H9 (cell line): ENCODE data around the gene GCAT. TPM values are rescaled to one million over a fixed set of nuclear protein-coding genes. Genes with fewer than 3 reads are reported as not detected.

Experiments used
- DNase-seq: peaks from one replicate; pipeline ENCODE4 v3.0.0-alpha.2; 2017
- H2AFZ ChIP-seq: one replicate; pipeline ENCODE4 v1.6.1; 2013; ENCODE audit warnings: mild to moderate bottlenecking, low read length, control low read depth, moderate library complexity
- H2AK5ac ChIP-seq: 2 replicates; pipeline ENCODE4 v1.6.1; 2013; ENCODE audit warnings: low read length, control low read depth, mixed read lengths; ENCODE audit not compliant: insufficient read length
- H2BK120ac ChIP-seq: one replicate; pipeline ENCODE4 v1.6.1; 2013; ENCODE audit warnings: low read depth, mild to moderate bottlenecking, low read length, control low read depth, inconsistent platforms; ENCODE audit not compliant: poor library complexity, severe bottlenecking
- H2BK12ac ChIP-seq: 2 replicates; pipeline ENCODE4 v1.6.1; 2013; ENCODE audit warnings: low read length, control low read depth, mixed read lengths, low read depth; ENCODE audit not compliant: insufficient read length
- H2BK15ac ChIP-seq: 2 replicates; pipeline ENCODE4 v1.6.1; 2013; ENCODE audit warnings: low read depth, low read length, control low read depth
- H2BK20ac ChIP-seq: one replicate; pipeline ENCODE4 v1.6.1; 2013; ENCODE audit warnings: low read depth, mild to moderate bottlenecking, low read length, control low read depth, inconsistent platforms; ENCODE audit not compliant: poor library complexity, severe bottlenecking
- H2BK5ac ChIP-seq: 2 replicates; pipeline ENCODE4 v1.6.1; 2013; ENCODE audit warnings: low read length, control low read depth, mixed read lengths; ENCODE audit not compliant: insufficient read length
- H3K14ac ChIP-seq: 2 replicates; pipeline ENCODE4 v1.6.1; 2013; ENCODE audit warnings: low read length, control low read depth; ENCODE audit not compliant: insufficient read depth
- H3K18ac ChIP-seq: 2 replicates; pipeline ENCODE4 v1.6.1; 2013; ENCODE audit warnings: low read depth, mild to moderate bottlenecking, mixed read lengths, low read length, control low read depth; ENCODE audit not compliant: insufficient read length
- H3K23ac ChIP-seq: 2 replicates; pipeline ENCODE4 v1.6.1; 2013; ENCODE audit warnings: low read length, control low read depth, mixed read lengths, low read depth; ENCODE audit not compliant: insufficient read length
- H3K23me2 ChIP-seq: 2 replicates; pipeline ENCODE4 v1.6.1; 2013; ENCODE audit warnings: low read depth, mild to moderate bottlenecking, mixed read lengths, low read length, control low read depth; ENCODE audit not compliant: insufficient read length, poor library complexity, severe bottlenecking
- H3K27ac ChIP-seq: 2 replicates; pipeline ENCODE4 v1.5.1; 2013; ENCODE audit warnings: low read length, control low read depth, mixed read lengths, low read depth; ENCODE audit not compliant: insufficient read length
- H3K27me3 ChIP-seq: 2 replicates; pipeline ENCODE4 v1.6.1; 2013; ENCODE audit warnings: low read length, control low read depth, inconsistent platforms; ENCODE audit not compliant: insufficient read depth
- H3K4ac ChIP-seq: 2 replicates; pipeline ENCODE4 v1.6.1; 2013; ENCODE audit warnings: low read depth, mild to moderate bottlenecking, control low read depth, inconsistent platforms, low read length, moderate library complexity
- H3K4me1 ChIP-seq: 2 replicates; pipeline ENCODE4 v1.6.1; 2013; ENCODE audit warnings: low read length, control low read depth, inconsistent platforms; ENCODE audit not compliant: insufficient read depth
- H3K4me2 ChIP-seq: 2 replicates; pipeline ENCODE4 v1.6.1; 2013; ENCODE audit warnings: low read length, control low read depth, mixed read lengths; ENCODE audit not compliant: insufficient read length, insufficient read depth
- H3K56ac ChIP-seq: 2 replicates; pipeline ENCODE4 v1.6.1; 2013; ENCODE audit warnings: low read depth, mild to moderate bottlenecking, mixed read lengths, low read length, control low read depth; ENCODE audit not compliant: insufficient read length
- H3K79me1 ChIP-seq: 2 replicates; pipeline ENCODE4 v1.6.1; 2013; ENCODE audit warnings: low read depth, mild to moderate bottlenecking, moderate library complexity, low read length, control low read depth, inconsistent platforms; ENCODE audit not compliant: insufficient read depth, poor library complexity, severe bottlenecking
- H3K79me2 ChIP-seq: 2 replicates; pipeline ENCODE4 v1.6.1; 2013; ENCODE audit warnings: low read length, control low read depth, inconsistent platforms; ENCODE audit not compliant: insufficient read depth
- H3K9ac ChIP-seq: 2 replicates; pipeline ENCODE4 v1.6.1; 2013; ENCODE audit warnings: low read length, control low read depth, mixed read lengths; ENCODE audit not compliant: insufficient read length; ENCODE audit errors: extremely low read depth
- H3K9me3 ChIP-seq: one replicate; pipeline ENCODE4 v1.6.1; 2013; ENCODE audit warnings: low read depth, low read length, inconsistent platforms; ENCODE audit not compliant: control insufficient read depth
- H3T11ph ChIP-seq: one replicate; pipeline ENCODE4 v1.6.1; 2013; ENCODE audit warnings: mild to moderate bottlenecking, low read length, control low read depth, inconsistent platforms
- H4K20me1 ChIP-seq: one replicate; pipeline ENCODE4 v1.6.1; 2013; ENCODE audit not compliant: control insufficient read depth, insufficient read length, insufficient read depth
- H4K5ac ChIP-seq: 2 replicates; pipeline ENCODE4 v1.6.1; 2013; ENCODE audit warnings: low read depth, mild to moderate bottlenecking, mixed read lengths, low read length, control low read depth; ENCODE audit not compliant: insufficient read length
- H4K8ac ChIP-seq: replicated peaks from 2 replicates; pipeline ENCODE4 v1.6.1; 2013; ENCODE audit warnings: low read length, control low read depth, mixed read lengths, low read depth; ENCODE audit not compliant: insufficient read length
- H4K91ac ChIP-seq: 2 replicates; pipeline ENCODE4 v1.6.1; 2013; ENCODE audit warnings: low read depth, mild to moderate bottlenecking, moderate library complexity, mixed read lengths, low read length, control low read depth; ENCODE audit not compliant: insufficient read length
- H3K27ac Mint-ChIP-seq, 3 experiments: 2 replicates in 2 of 3; 3 replicates in 1 of 3; pipeline ENCODE4 v1.8.0; 2020 to 2021; ENCODE audit warnings: mixed read lengths in 3 of 3, mild to moderate bottlenecking in 1 of 3, moderate library complexity in 1 of 3
- H3K27me3 Mint-ChIP-seq: 2 replicates; pipeline ENCODE4 v1.8.0; 2021; ENCODE audit warnings: low read depth, mild to moderate bottlenecking, moderate library complexity, mixed read lengths
- H3K36me3 Mint-ChIP-seq, 3 experiments: 2 replicates in 2 of 3; 3 replicates in 1 of 3; pipeline ENCODE4 v1.8.0; 2020 to 2021; ENCODE audit warnings: low read depth in 3 of 3, mixed read lengths in 3 of 3; ENCODE audit not compliant: insufficient read depth in 1 of 3
- H3K4me1 Mint-ChIP-seq, 2 experiments: 2 replicates each; pipeline ENCODE4 v1.8.0; 2020; ENCODE audit warnings: mixed read lengths in 2 of 2
- H3K4me3 Mint-ChIP-seq, 2 experiments: 2 replicates in 1 of 2; 3 replicates in 1 of 2; pipeline ENCODE4 v1.8.0; 2020 to 2021; ENCODE audit warnings: mild to moderate bottlenecking in 2 of 2, mixed read lengths in 2 of 2, moderate library complexity in 1 of 2
- H3K9me3 Mint-ChIP-seq, 2 experiments: 2 replicates in 1 of 2; 3 replicates in 1 of 2; pipeline ENCODE4 v1.8.0; 2020; ENCODE audit warnings: mild to moderate bottlenecking in 2 of 2, mixed read lengths in 2 of 2, moderate library complexity in 1 of 2
- CTCF ChIP-seq: fragments of 200-600 bp; sonication (generic); conservative IDR thresholded peaks from 3 replicates; pipeline ENCODE4 v1.8.0; 2021; ENCODE audit warnings: antibody characterized with exemption, mild to moderate bottlenecking
- WGBS: extraction: QIAGEN DNeasy Blood & Tissue Kit; methylation state at CpG from one replicate; pipeline ENCODE4 v1.1.7; 2013; ENCODE audit warnings: missing lambda C conversion rate, low lambda C conversion rate, mixed read lengths; ENCODE audit not compliant: insufficient read length; ENCODE audit errors: extremely low coverage; 5-methylcytosine and 5-hydroxymethylcytosine counted together
- total RNA-seq: library from RNA; stranded (reverse); gene quantifications from 2 replicates; pipeline ENCODE4 v1.2.1, GENCODE V29; 2021

The GCAT gene
- total RNA-seq, 1 experiment from 2014 or later, result 26.9 TPM

DNA sequence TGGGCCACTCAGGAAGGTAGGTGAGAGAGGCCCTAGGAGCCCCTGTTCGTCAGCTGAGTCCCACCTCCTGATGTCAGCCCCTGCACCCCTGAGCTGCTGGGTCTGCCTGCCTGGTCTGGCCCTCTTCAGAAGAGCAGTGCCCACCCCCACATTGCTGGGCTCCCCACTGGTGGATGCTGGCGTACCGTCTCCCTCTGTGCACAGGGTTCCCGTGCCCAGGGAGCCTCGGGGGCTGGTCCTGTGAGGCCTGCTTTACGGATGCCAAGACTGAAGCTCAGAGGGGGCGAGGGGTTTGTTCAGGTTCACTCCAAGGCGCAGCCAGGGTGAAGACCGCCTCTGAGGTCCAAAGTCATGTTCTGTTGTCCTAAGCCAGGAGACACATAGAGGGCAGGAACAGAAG lies 44.7 kb upstream of the GCAT start:
- H3K23me2 ChIP-seq, result no peaks in the 10 kb centered on the region
- H4K8ac ChIP-seq, result no peak overlapping the region
- no peak overlapping the region for H4K5ac ChIP-seq
- H3T11ph ChIP-seq, result no peak overlapping the region
- H3K18ac ChIP-seq, result no peak overlapping the region
- Mint-ChIP-seq H3K4me1 (0 out of 4 replicates have a peak, but pooled peaks cover 0 to 3% of the 10 kb centered on the region in 2 experiments), H3K4me3 (no peak overlapping the region), H3K36me3 (peaks cover 9 to 60% (median 50%) of the 10 kb centered on the region in 3 experiments; a peak in 6 of 7 replicates), H3K9me3 (no peaks in the 10 kb centered on the region), H3K27me3 (peaks cover 3% of the 10 kb centered on the region), H3K27ac (no peak overlapping the region)
- no peak overlapping the region for H3K27ac ChIP-seq
- TF ChIP-seq CTCF, result no peak
- no peak overlapping the region for H3K23ac ChIP-seq
- WGBS, result no CpG with 5 or more reads among the region's 9 CpGs
- H3K9ac ChIP-seq, result no peak overlapping the region
- no peaks in the 10 kb centered on the region for H4K20me1 ChIP-seq
- H4K91ac ChIP-seq, result no peak overlapping the region
- DNase-seq, result no peak
- no peak overlapping the region for H2BK15ac ChIP-seq
- H3K79me2 ChIP-seq, result no peaks in the 10 kb centered on the region
- H2BK5ac ChIP-seq, result no peak overlapping the region
- H3K14ac ChIP-seq, result no peak overlapping the region
- H3K56ac ChIP-seq, result no peak overlapping the region
- no peak overlapping the region for H3K4ac ChIP-seq
- no peaks in the 10 kb centered on the region; the same call in 1 of the 2 replicates for H3K27me3 ChIP-seq
- H2BK20ac ChIP-seq, result no peak overlapping the region
- no peak overlapping the region for H2AK5ac ChIP-seq
- H2BK12ac ChIP-seq, result no peak overlapping the region
- no peaks in the 10 kb centered on the region for H3K4me1 ChIP-seq
- no peak overlapping the region for H2AFZ ChIP-seq
- no peak overlapping the region for H2BK120ac ChIP-seq
- H3K79me1 ChIP-seq, result no peaks in the 10 kb centered on the region
- no peak overlapping the region for H3K4me2 ChIP-seq
- no peaks in the 10 kb centered on the region for H3K9me3 ChIP-seq
